GM21717 (cell line): Measurements from ENCODE around the gene MPL.

Source experiments
- ATAC-seq: cut with Tn5 transposase; IDR thresholded peaks from one replicate; pipeline ENCODE4 v1.9.1; 2021; ENCODE audit warnings: mild to moderate bottlenecking, moderate library complexity; ENCODE audit not compliant: unreplicated experiment

The MPL gene

DNA sequence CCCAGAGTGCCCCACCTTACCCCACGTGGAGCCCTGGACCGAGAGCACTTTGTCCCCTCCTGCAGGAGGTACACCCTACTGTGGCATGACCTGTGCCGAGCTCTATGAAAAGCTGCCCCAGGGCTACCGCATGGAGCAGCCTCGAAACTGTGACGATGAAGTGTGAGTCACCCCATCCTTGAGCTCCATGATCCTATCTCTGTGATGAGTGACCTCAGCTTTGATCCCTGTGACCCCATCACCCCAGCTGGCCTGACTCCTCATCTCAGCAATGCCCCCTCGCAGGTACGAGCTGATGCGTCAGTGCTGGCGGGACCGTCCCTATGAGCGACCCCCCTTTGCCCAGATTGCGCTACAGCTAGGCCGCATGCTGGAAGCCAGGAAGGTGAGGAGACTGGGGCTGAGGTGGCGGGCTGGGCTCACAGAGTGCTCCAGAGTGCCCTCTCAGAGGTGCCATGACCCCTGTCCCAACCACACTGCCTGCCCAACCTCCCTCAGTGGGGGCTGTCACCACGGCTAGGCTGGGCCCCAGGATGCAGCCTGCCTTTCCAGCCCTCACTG is 16.2 kb upstream of the MPL start:
- no peak for ATAC-seq

DNA sequence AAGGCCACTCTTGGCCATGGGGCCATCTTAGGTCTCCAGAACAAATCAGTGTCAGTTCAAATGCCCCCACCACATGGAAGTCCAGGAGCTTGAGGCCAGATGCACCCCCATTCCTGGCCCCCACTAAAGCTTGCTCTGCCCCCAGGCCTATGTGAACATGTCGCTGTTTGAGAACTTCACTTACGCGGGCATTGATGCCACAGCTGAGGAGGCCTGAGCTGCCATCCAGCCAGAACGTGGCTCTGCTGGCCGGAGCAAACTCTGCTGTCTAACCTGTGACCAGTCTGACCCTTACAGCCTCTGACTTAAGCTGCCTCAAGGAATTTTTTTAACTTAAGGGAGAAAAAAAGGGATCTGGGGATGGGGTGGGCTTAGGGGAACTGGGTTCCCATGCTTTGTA is 15.1 kb upstream of the MPL start:
- no peak for ATAC-seq

DNA sequence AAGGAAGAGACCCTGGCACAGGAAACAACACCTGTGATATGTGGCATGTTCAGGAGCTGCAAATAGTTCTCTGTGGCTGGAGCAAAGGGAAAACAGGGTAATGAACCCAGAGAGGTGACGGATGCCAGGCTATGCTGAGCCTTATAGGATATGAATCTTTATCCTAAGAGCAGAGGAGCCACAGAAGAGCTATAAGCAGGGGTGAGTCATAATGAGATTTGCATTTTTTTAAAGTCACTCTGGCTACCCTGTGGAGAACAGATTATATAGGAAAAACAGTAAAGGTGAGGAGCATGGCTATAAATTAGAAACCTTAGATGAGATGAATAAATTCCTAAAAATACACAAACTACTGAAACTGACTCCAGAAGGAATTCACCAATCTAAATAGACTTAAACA is 12.8 kb upstream of the MPL start:
- ATAC-seq: no peak

DNA sequence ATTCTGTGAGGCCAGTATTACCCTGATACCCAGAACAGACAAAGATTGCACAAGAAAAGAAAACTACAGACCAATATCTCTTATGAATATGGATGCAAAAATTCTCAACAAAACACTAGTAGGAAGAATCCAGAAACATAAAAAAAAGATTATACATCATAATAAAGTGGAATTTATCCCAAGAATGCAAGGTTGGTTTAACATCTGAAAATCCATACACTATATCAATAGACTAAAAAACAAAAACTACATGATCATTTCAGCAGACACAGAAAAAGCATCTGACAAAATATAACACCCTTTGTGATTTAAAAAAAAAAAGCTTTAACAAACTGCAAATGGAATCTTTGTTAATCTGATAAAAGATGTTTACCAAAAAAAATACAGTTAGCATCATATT is 12.2 kb upstream of the MPL start:
- ATAC-seq: no peak

DNA sequence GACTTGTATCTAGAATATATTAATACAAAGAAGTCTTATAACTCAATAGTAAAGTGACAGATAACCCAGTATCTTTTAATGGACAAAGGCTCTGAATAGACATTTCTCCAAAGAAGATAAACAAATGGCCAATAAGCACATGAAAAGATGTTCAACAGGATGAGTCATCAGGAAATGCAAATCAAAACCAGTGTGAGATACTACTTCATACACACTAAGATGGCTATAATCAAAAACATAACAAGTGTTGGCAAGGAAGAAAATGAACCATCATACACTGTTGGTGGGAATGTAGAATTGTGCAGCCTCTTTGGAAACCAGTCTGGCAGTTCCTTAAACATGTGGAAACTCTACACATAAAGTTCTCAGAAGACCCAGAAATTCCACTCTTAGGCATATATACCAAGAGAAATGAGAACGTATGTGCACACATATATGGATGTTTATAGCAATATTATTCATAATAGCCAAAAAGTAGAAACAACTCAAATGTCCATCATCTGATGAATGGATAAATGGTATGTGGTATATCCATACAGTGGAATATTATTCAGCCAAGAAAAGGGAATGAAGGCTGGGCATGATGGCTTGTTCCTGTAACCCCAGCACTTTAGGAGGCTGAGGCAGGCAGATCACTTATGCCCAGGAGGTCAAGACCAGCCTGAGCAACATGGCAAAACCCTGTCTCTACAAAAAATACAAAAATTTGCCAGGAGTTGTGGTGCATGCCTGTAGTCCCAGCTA is 9.9 kb upstream of the MPL start:
- no peak for ATAC-seq

DNA sequence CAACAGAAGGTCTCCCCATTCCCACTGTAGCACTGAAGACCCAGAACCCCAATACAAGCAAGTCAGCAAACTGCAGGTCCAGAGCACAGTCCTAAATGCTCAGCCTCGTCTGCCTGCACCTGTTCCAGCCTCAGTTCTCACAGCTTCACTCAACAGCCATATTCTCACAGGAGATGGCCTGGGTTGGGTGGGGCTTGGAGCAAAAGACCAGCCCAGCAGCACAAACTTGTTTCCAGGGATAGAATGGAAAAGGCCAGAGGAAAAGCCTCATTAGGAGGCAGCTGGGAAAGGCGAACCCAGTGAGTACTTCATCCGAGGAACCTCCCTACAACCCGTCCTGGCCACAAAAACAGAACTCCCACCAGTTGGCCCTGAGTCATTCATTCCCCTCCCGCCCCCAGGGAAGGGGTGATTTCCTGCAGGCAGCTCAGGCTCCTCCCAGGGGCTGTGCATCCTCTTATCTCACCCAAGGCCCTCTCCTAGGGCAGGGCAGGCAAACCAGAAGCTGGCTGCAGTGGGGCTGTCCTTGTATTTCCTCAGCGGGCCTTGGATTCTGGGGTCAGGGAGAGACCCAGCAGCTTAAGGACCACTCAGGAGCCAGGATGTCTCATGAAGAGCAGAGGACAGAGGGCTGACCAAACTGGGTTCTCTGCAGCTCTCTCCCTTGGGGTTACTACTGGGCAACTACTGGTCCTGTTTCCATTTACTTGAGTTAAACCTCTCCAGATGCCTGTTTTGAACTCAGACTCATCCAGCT is 7.4 kb upstream of the MPL start:
- ATAC-seq: no peak

DNA sequence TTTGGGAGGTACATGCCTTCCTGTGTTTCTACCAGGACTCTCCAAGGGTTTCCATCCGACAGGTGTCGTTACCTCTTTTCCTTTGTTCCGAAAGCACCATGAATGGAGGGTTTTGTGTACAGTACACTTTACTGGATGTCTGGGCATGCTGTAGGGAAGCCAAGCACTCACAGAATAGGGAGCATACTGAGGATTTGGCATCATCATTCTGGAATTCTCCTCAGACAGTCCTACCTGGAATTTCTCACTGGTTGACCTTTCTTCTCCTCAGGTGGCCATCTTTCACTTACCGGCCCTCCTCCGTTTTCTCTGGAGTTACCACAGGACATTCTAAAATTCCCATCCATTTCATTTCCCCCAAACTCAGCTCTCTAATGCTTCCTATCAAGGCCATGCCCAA is 5.9 kb upstream of the MPL start:
- ATAC-seq: no peak

DNA sequence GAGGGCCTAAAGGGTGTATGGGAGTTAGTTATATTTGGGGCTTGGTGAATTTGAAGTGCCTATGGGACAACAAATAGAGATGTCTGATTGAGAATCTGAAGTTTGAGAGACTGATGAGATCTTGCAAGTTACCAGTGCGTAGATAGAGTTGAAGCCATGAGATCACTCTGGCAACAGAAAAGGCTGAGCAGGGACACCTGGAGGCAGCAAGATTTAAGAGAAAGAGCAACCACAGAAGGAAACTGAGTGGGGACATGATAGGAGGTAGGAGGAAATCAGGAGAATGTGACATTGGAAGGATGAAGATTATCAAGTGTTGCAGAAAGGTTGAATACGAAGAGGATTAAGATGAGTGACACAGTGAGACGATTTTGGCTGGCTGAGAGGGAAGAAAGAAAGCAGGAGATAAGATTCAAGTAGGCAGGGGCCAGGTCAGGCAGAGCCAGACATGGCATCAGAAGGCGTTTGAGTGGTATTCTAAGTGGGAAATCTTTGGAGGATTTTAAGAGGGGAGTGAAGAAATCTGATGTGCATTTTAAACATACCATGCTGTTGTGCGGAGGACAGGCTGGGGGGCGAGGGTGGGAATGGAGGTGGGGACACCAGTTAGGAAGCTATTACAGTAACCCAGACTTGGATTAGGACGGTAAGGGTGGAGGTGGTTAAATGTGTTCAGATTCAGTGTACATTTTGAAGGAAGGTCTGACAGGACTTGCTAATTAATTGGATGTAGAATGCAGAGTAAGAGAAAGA is 3.0 kb upstream of the MPL start:
- no peak for ATAC-seq

DNA sequence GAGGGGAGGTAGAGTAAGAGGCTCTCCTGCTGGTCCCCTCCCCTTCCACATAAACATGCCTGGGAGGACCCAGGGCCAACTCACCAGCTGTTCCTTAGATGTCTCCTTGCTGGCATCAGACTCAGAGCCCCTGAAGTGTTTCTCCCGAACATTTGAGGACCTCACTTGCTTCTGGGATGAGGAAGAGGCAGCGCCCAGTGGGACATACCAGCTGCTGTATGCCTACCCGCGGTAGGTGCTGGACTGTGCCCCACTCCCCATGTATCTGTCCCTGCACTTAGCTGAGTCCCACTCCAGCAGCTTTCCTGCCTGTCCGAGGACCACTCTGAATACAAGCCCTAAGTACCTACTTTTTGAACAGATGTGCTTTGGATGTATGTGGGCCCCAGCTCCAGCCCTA is 383 bp downstream of the MPL start:
- no peak for ATAC-seq

DNA sequence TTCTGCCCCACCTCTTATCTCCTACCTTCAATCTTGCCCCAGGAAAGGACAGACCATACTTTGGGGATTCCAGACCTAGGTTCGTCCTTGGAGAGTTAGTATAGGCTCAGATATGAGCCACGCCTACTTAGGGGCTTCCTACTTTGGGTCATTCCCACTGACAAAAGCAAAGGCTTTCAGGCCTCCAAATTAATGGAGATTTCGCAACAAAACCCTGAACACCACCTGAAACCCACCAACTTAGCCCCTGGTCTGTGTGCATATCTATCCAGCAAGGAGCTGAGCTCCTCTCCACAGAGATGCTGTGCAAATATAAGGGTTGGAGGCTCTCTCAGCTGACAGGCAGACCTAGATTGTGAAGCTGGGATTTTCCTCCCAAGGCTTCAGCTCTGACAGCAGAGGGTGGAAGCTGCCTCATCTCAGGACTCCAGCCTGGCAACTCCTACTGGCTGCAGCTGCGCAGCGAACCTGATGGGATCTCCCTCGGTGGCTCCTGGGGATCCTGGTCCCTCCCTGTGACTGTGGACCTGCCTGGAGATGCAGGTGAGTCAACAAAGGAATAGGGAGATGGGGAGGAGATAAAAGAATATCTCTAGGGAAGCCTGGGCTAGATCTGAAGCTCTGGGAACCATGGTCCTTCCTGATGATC is 2.1 kb downstream of the MPL start:
- ATAC-seq: no peak

DNA sequence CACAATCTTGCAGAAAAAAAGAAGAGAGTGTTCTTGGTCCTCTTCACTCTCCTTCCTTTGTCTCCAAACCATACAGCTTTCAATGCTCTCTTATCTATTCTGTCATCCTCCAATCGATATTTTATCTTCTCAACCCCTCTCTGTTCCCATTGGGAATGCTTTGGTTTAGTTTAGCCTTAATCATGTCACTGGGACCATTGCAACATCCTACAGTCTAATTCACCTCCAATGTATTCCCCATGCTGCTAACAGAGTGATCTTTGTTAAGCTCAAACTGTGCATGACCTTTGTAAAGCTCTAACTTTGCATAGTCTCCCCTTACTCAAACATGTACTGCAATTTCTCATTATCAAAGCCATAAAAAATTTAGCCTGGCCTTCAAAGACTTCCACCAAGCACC is 2.9 kb downstream of the MPL start:
- ATAC-seq: no peak

DNA sequence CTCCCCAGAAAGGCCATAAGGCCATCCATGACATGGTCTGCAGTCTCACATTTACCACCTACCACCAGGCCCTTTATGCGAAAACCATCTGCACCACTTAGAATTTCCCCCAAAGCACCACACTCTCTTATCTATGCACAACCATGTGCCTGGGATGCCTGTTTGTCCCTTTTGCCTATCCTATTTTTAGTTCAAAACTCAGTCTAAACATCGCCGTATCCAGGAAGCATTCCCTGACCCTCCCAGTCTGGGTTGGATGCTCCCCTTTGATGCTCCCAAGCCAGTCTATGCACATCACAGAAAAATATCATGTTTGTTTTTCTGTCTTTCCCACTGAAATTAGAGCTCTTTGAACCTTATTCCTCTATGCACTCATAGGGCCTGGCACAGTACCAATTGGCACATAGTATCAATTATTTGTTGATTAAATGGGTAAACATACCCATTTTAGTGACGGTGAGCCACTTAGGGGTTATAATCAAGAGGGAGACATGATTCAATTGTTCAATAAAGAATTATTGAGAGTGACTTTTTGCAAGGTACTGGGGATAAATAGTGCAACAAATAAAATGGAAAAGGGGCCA is 6.7 kb downstream of the MPL start:
- ATAC-seq: no peak

DNA sequence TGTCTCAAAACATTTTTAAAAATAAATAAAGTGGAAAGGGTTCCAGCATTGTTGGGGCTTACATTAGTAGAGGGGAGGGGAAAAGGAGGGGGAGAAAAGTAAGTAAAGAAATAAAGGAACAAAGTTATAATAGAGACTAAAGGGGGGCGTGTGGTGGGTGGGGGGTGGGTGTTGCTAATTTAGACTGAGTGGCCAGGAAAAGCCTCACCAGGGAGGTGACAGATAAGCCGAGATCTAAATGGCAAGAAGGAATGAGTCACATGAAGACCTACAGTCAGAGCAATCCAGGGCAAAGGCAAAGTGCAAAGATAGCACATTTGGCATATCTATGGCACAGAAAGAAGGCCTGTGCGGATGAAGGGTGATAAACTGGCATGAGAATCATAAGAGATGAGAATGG is 7.5 kb downstream of the MPL start:
- no peak for ATAC-seq

DNA sequence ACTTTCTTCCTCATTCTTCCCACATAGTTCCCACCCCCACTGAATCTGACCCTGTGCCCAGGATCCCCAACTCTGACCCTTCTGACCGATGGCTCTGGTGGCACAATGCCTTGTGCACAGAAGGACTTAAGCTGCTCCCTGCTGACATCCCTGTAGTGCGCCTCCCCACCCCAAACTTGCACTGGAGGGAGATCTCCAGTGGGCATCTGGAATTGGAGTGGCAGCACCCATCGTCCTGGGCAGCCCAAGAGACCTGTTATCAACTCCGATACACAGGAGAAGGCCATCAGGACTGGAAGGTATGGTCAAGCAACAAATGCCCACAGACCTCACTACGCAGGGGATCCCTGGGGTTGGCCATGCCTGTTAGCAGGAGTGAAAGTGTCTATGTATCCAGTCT is 9.0 kb downstream of the MPL start:
- no peak for ATAC-seq

DNA sequence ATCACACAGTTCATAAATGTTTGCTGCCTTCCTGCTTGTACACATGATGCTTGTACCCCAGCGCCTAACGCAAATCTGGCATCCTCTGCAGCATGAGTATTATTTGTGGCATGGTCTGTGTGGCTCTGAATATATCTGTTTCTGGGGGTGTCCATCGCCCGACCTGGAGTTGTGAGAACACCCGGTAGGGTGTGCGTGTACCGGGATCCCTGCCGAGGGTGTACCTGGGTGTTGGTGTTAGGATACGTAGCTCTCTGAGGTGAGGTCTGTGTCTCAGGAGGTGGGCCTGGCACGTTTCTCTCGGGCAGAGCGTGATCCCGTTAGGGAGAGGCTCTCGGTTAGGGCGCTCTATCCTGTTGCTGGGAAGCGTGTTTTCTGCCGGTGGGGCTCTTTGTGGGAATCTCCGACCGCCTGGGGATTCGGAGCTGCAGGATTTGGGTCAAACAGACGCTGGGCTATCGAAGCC is 10.8 kb downstream of the MPL start:
- no peak for ATAC-seq

DNA sequence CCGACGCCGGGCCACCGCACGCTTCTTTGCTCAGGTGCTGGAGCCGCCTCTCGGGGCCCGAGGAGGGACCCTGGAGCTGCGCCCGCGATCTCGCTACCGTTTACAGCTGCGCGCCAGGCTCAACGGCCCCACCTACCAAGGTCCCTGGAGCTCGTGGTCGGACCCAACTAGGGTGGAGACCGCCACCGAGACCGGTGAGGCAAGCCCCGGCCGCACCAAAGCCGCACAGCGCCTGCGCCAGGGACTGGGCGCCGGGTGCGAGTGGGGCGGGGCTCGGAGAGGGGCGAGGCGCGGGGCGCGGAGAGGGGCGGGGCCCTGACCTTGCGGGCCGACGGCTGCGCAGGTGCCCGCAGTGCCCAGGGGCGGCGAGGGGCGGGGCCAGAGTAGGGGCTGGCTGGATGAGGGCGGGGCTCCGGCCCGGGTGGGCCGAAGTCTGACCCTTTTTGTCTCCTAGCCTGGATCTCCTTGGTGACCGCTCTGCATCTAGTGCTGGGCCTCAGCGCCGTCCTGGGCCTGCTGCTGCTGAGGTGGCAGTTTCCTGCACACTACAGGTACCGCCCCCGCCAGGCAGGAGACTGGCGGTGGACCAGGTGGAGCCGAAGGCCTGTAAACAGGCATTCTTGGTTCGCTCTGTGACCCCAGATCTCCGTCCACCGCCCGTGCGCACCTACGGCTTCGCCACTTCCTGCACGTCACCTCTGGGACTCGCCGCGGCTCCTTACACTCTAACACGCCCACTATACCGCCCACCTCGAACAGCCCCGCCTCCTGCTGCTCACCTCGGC is 11.4 kb downstream of the MPL start:
- no peak for ATAC-seq

DNA sequence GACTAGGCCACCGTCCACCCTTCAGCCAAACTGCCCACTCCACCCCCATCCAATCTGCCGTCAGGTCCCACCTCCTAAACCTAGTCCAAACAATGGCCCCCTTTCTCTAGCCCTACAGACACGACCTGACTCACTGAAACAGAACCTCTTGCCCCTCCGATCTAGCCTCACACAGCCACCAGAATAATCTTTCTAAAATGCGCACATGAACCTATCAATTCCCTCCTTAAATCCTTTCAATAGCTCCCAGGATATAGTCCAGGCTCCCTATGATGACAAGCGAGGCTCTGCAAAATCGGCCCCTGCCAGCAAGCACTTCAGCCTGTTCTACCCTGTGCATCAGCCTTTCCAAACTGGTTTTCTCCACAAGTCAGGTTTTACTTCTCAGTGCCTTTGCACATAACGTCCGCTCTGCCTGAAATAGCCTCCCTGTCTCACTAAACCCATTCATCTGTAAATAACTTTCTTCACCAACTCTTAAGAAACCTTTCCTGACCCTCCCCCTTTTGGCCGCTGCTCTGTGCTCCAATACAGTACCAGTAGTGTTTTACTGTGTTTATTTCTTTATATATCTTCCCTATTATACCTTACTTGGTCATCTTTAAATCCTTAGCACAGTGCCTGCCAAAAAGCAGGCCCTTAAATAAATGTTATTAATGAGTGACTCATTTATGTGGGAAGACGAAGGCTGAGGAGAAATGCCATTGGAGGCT is 12.1 kb downstream of the MPL start:
- no peak for ATAC-seq

DNA sequence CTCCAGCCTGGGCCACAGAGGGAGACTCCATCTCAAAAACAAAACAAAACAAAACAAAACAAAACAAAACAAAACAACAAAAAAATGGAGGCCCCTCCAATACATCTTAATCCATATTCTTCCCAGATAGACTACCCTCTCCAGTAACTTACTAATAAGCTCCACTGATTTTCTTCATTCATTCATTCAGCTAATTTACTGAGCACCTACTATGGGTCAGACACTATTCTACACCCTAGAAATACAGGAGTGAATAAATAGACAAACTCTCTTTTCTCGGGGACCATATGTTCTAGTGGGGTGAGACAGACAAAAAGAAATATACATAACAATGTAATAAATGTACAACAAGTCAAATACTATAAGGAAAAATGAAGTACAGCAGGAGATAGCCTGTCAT is 13.4 kb downstream of the MPL start:
- no peak for ATAC-seq
